Stimulated activated CD8-positive, alpha-beta memory T cell treated with anti-CD3 and anti-CD28 coated beads, Interleukin-12 subunit alpha, Interleukin-12 subunit beta, amount 100 ng/mL, for 24 hours (primary cell): ENCODE data around the gene ABCD1.
A peak's percentile ranks its signal among the peaks of the same experiment; 100 is the strongest.

Experiments
- DNase-seq: peaks from one replicate; pipeline ENCODE4 v3.0.0-alpha.2; 2020; ENCODE audit errors: extremely low read depth

The ABCD1 gene

GRCh38 chrX:153762626-153763173 is 38.0 kb downstream of the ABCD1 start:
- no peak for DNase-seq

- no peak for DNase-seq
Observed at GRCh38 chrX:153763298-153763932, 38.8 kb downstream of the ABCD1 start.

- peak; percentile 28 for DNase-seq
Observed at GRCh38 chrX:153763989-153764755, 39.5 kb downstream of the ABCD1 start, which contains the start of gene PLXNB3. PLXNB3 (plus strand) TSS chrX:153764249; CDS start chrX:153765536, 1,287 bp downstream.

GRCh38 chrX:153764786-153765137 is 40.1 kb downstream of the ABCD1 start:
- DNase-seq, result no peak

- no peak for DNase-seq
Observed at GRCh38 chrX:153765138-153766079, 40.8 kb downstream of the ABCD1 start.

- DNase-seq, result peak; percentile 23
Observed at GRCh38 chrX:153766098-153766817, 41.6 kb downstream of the ABCD1 start.

- DNase-seq, result no peak
Observed at GRCh38 chrX:153766871-153767673, 42.4 kb downstream of the ABCD1 start.

GRCh38 chrX:153767674-153768055 is 43.0 kb downstream of the ABCD1 start:
- DNase-seq, result no peak

- no peak for DNase-seq
Observed at GRCh38 chrX:153768311-153769157, 43.9 kb downstream of the ABCD1 start.

- no peak for DNase-seq
Observed at GRCh38 chrX:153769158-153769864, 44.7 kb downstream of the ABCD1 start.

- DNase-seq, result no peak
Observed at GRCh38 chrX:153769865-153770600, 45.4 kb downstream of the ABCD1 start.

GRCh38 chrX:153770601-153771414 is 46.2 kb downstream of the ABCD1 start:
- no peak for DNase-seq

GRCh38 chrX:153771415-153772315 is 47.0 kb downstream of the ABCD1 start:
- no peak for DNase-seq

GRCh38 chrX:153772316-153773217 is 47.9 kb downstream of the ABCD1 start:
- DNase-seq, result no peak

GRCh38 chrX:153773218-153773611 is 48.6 kb downstream of the ABCD1 start:
- DNase-seq, result no peak
